HUES48 (cell line): ENCODE measurements around the gene CLEC4A.
"Not testable (repeated sequence)": the region's sequence is repeated elsewhere in the genome, so short reads cannot be mapped to it uniquely, and the experiment has no call there.

Experiments used
- H3K27ac ChIP-seq: one replicate; pipeline ENCODE4 v1.7.0; 2013; ENCODE audit warnings: low read depth, low read length, inconsistent platforms
- H3K27me3 ChIP-seq: 2 replicates; pipeline ENCODE4 v1.6.1; 2013; ENCODE audit warnings: mild to moderate bottlenecking, low read length; ENCODE audit not compliant: control insufficient read depth, insufficient read depth
- H3K36me3 ChIP-seq: 2 replicates; pipeline ENCODE4 v1.6.1; 2013; ENCODE audit warnings: low read length; ENCODE audit not compliant: control insufficient read depth, insufficient read depth
- H3K4me1 ChIP-seq: 2 replicates; pipeline ENCODE4 v1.6.1; 2013; ENCODE audit warnings: mild to moderate bottlenecking, low read length; ENCODE audit not compliant: control insufficient read depth, insufficient read depth
- H3K4me3 ChIP-seq: 2 replicates; pipeline ENCODE4 v1.5.1; 2013; ENCODE audit warnings: mild to moderate bottlenecking, low read depth, low read length
- H3K9ac ChIP-seq: 2 replicates; pipeline ENCODE4 v1.6.1; 2013; ENCODE audit warnings: mild to moderate bottlenecking, low read depth, low read length, moderate library complexity
- H3K9me3 ChIP-seq: 2 replicates; pipeline ENCODE4 v1.6.1; 2013; ENCODE audit warnings: low read length; ENCODE audit not compliant: control insufficient read depth, insufficient read depth

CLEC4A gene

GRCh38 chr12:8123124-8123912 is at the start of gene CLEC4A:
Gene CLEC4A, plus strand, starts transcription at chr12:8123617. Its CDS starts 262 bp downstream, at chr12:8123879.
- Histone ChIP-seq H3K27me3 (no peaks in the 10 kb centered on the region), H3K36me3 (no peaks in the 10 kb centered on the region), H3K9me3 (no peaks in the 10 kb centered on the region), H3K4me1 (peaks cover 5% of the 10 kb centered on the region; the same call in 1 of the 2 replicates), H3K9ac (no peak within 1 kb of the TSS), H3K4me3 (no peak within 1 kb of the TSS), H3K27ac (no peak within 1 kb of the TSS)

GRCh38 chr12:8075935-8076334 is 47.5 kb upstream of the CLEC4A start:
- Histone ChIP-seq H3K9ac (no peak overlapping the region), H3K27ac (no peak overlapping the region), H3K27me3 (no peaks in the 10 kb centered on the region), H3K4me1 (peaks cover 3% of the 10 kb centered on the region; the same call in 1 of the 2 replicates), H3K36me3 (no peaks in the 10 kb centered on the region), H3K4me3 (no peak overlapping the region), H3K9me3 (no peaks in the 10 kb centered on the region)

GRCh38 chr12:8076366-8076765 is 47.1 kb upstream of the CLEC4A start:
- Histone ChIP-seq H3K4me1 (peaks cover 7% of the 10 kb centered on the region; the same call in 1 of the 2 replicates), H3K27me3 (no peaks in the 10 kb centered on the region), H3K9me3 (no peaks in the 10 kb centered on the region), H3K27ac (no peak overlapping the region), H3K36me3 (no peaks in the 10 kb centered on the region), H3K9ac (no peak overlapping the region), H3K4me3 (no peak overlapping the region)

DNA sequence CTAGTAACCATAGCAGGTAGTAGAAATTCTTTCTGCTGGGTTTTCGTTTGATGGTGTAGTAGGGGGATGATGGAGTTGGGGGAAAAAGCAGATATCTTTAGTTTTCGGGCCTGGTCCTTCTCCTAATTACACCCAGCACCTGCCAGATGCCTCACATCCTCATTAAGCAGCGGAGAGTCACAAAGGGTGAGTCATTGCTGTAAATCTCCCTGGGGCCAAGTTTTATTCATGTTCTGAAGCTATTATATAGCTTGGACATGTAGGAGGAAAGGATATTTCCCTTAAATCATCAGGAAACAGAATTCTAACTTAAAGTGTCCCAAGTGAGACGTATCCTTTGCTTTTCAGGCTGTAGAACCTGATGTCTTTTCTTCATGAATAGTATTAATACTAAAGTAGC is 46.2 kb upstream of the CLEC4A start:
- Histone ChIP-seq H3K9me3 (no peaks in the 10 kb centered on the region), H3K4me3 (no peak overlapping the region), H3K9ac (no peak overlapping the region), H3K36me3 (no peaks in the 10 kb centered on the region), H3K27ac (peak overlapping the region; percentile 31), H3K4me1 (peaks cover 7% of the 10 kb centered on the region; the same call in 1 of the 2 replicates), H3K27me3 (no peaks in the 10 kb centered on the region)

DNA sequence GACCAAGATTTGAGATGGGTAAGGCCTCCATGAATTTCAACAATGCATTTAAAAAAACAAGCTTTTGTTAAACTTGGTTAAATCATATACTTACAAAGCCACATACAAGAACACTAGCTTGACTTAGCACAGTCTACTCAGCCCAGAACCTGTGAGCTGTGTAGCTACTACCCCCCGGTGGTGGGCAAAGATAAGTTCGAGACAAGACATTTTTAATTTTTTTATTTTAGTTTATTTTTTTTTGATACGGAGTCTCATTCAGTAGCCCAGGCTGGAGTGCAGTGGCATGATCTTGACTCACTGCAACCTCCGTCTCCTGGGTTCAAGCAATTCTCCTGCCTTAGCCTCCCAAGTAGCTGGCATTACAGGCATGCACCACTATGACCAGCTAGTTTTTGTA is 45.0 kb upstream of the CLEC4A start:
- Histone ChIP-seq H3K9ac (no peak overlapping the region), H3K4me3 (no peak overlapping the region), H3K9me3 (no peaks in the 10 kb centered on the region)

GRCh38 chr12:8078916-8079315 is 44.5 kb upstream of the CLEC4A start:
- H3K4me1 ChIP-seq, result peaks cover 7% of the 10 kb centered on the region; the same call in 1 of the 2 replicates
- H3K4me3 ChIP-seq, result no peak overlapping the region
- H3K27me3 ChIP-seq, result no peaks in the 10 kb centered on the region
- H3K36me3 ChIP-seq, result no peaks in the 10 kb centered on the region
- H3K9me3 ChIP-seq, result no peaks in the 10 kb centered on the region
- H3K9ac ChIP-seq, result no peak overlapping the region
- no peak overlapping the region for H3K27ac ChIP-seq

More for the DNA sequence above, 45.0 kb upstream of the CLEC4A start:
- Histone ChIP-seq H3K36me3 (no peaks in the 10 kb centered on the region), H3K27ac (no peak overlapping the region), H3K27me3 (no peaks in the 10 kb centered on the region), H3K4me1 (peaks cover 7% of the 10 kb centered on the region; the same call in 1 of the 2 replicates)

- peaks cover 7% of the 10 kb centered on the region; the same call in 1 of the 2 replicates for H3K4me1 ChIP-seq
- H3K4me3 ChIP-seq, result no peak overlapping the region
- H3K27ac ChIP-seq, result no peak overlapping the region
- no peaks in the 10 kb centered on the region for H3K9me3 ChIP-seq
- no peaks in the 10 kb centered on the region for H3K27me3 ChIP-seq
- H3K36me3 ChIP-seq, result no peaks in the 10 kb centered on the region
- no peak overlapping the region for H3K9ac ChIP-seq
These were observed 43.3 kb upstream of the CLEC4A start for GRCh38 chr12:8080120-8080519.

- H3K4me1 ChIP-seq, result peaks cover 7% of the 10 kb centered on the region; the same call in 1 of the 2 replicates
- H3K36me3 ChIP-seq, result no peaks in the 10 kb centered on the region
- H3K9ac ChIP-seq, result peak overlapping the region; percentile 92
- H3K27ac ChIP-seq, result peak overlapping the region; percentile 97
- no peaks in the 10 kb centered on the region for H3K9me3 ChIP-seq
- H3K27me3 ChIP-seq, result no peaks in the 10 kb centered on the region
- peak overlapping the region; percentile 79 for H3K4me3 ChIP-seq
These were observed 42.0 kb upstream of the CLEC4A start for GRCh38 chr12:8081251-8081920.

DNA sequence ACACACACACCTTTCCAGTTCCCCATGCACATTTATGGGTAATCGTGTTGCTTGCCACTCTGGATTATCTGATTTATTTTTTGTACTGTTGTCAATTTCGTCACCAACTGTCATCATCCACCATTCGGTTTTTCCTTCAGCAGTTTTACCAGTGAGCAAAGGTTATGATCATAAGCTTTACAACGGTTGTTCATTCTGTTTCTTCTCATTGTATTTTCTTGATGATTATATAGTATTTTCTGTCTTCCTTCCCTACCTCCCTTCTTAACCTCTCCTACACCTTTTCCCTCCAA is 40.7 kb upstream of the CLEC4A start:
- Histone ChIP-seq H3K4me3 (peak overlapping the region; percentile 79), H3K36me3 (no peaks in the 10 kb centered on the region), H3K27me3 (no peaks in the 10 kb centered on the region), H3K9ac (peak overlapping the region; percentile 92; the same call in 1 of the 2 replicates), H3K27ac (no peak overlapping the region), H3K4me1 (peaks cover 7% of the 10 kb centered on the region; the same call in 1 of the 2 replicates), H3K9me3 (no peaks in the 10 kb centered on the region)

DNA sequence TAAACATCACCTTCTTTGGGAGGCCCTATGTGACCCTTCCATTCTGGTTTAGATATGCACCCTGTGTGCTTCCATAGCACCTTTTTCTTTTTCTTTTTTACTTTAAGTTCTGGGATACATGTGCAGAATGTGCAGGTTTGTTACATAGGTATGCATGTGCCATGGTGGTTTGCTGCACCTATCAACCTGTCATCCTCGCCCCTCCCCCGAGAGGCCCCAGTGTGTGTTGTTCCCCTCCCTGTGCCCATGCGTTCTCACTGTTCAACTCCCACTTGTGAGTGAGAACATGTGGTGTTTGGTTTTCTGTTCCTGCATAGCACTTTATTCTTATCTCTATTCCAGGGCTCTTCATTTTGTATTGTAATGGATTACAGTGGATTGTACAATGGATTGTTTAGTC is 39.1 kb upstream of the CLEC4A start:
- H3K4me1 ChIP-seq, H3K9me3 ChIP-seq, H3K27me3 ChIP-seq, H3K9ac ChIP-seq, H3K4me3 ChIP-seq, H3K27ac ChIP-seq, H3K36me3 ChIP-seq: not testable (repeated sequence)

- Histone ChIP-seq H3K27me3 (no peaks in the 10 kb centered on the region), H3K36me3 (peaks cover 32% of the 10 kb centered on the region), H3K27ac (no peak overlapping the region), H3K4me1 (no peaks in the 10 kb centered on the region), H3K9ac (no peak overlapping the region), H3K4me3 (no peak overlapping the region), H3K9me3 (no peaks in the 10 kb centered on the region)
These were observed 35.8 kb upstream of the CLEC4A start for GRCh38 chr12:8087666-8088065.
